A549 (cell line): ENCODE measurements around the gene TRAK1. TPM values are rescaled to one million over a fixed set of nuclear protein-coding genes. Genes with fewer than 3 reads are reported as not detected.

Experiments
- ATAC-seq, 2 experiments: fragments of 200-7000 bp in 1 of 2; fragments of >200 bp in 1 of 2; cut with Nextera tagmentation in 1 of 2; cut with Tn5 transposase in 1 of 2; 3 replicates each; pipeline versions ENCODE4 v1.8.0 to v1.9.1; 2018 to 2020; ENCODE audit warnings: mild to moderate bottlenecking in 1 of 2, moderate library complexity in 1 of 2
- CTCF ChIA-PET: fragments of 300-600 bp; sonication (Branson Sonifier 250); formaldehyde crosslinking; extraction: SDS; loops from one replicate; lab custom pipeline; 2021; ENCODE audit warnings: antibody characterized with exemption, inconsistent platforms; lab: Yijun Ruan, JAX
- POLR2A ChIA-PET: fragments of 350-600 bp; formaldehyde crosslinking; extraction: SDS; loops from one replicate; lab custom pipeline; 2021; ENCODE audit warnings: antibody characterized with exemption, inconsistent platforms; lab: Yijun Ruan, JAX
- DNase-seq, 2 experiments: peaks; one replicate each; pipeline versions ENCODE4 v3.0.0 to v3.0.0-alpha.2; 2011 to 2016; ENCODE audit warnings: low read depth in 1 of 2, low spot score in 1 of 2
- FAIRE-seq: peaks from 2 replicates; lab custom pipeline; 2011; peaks lifted over from hg19 to GRCh38; lab: Jason Lieb, UNC
- H3K27ac ChIP-seq, 2 experiments: fragments of >200 bp; sonication (Bioruptor Twin); formaldehyde crosslinking; 3 replicates each; pipeline ENCODE4 v1.5.1; 2016 to 2017
- H3K4me1 ChIP-seq: fragments of >200 bp; sonication (Bioruptor Twin); formaldehyde crosslinking; 3 replicates; pipeline ENCODE4 v1.6.1; 2016
- H3K4me2 ChIP-seq: fragments of >200 bp; sonication (Bioruptor Twin); formaldehyde crosslinking; 3 replicates; pipeline ENCODE4 v1.6.1; 2016
- H3K4me3 ChIP-seq: fragments of >200 bp; sonication (Bioruptor Twin); formaldehyde crosslinking; 3 replicates; pipeline ENCODE4 v1.5.1; 2016
- H3K9me3 ChIP-seq: fragments of >200 bp; sonication (Bioruptor Twin); formaldehyde crosslinking; 3 replicates; pipeline ENCODE4 v1.6.1; 2016
- CBX8 ChIP-seq: fragments of 200-600 bp; sonication (generic); IDR thresholded peaks from 2 replicates; pipeline ENCODE4 v1.6.1; 2016
- CTCF ChIP-seq: fragments of >200 bp; sonication (Bioruptor Twin); formaldehyde crosslinking; IDR thresholded peaks from 3 replicates; pipeline ENCODE4 v1.5.1; 2016
- E2F6 ChIP-seq: IDR thresholded peaks from 2 replicates; pipeline ENCODE4 v1.6.1; 2012; ENCODE audit warnings: low read depth, borderline replicate concordance
- FOSB ChIP-seq: fragments of 250-450 bp; sonication (Bioruptor Pico); IDR thresholded peaks from 2 replicates; pipeline ENCODE4 v1.5.0; 2020; ENCODE audit warnings: mild to moderate bottlenecking, moderate library complexity
- FOSL2 ChIP-seq, 2 experiments: fragments of 450-650 bp in 1 of 2; fragments of >200 bp in 1 of 2; sonication (Bioruptor Twin) in 1 of 2; formaldehyde crosslinking; IDR thresholded peaks; 2 replicates each; pipeline versions ENCODE4 v1.5.0 to v1.6.1; 2016 to 2020; ENCODE audit warnings: mild to moderate bottlenecking in 1 of 2, moderate library complexity in 1 of 2
- FOXS1 ChIP-seq: fragments of 250-450 bp; sonication (Bioruptor Pico); IDR thresholded peaks from 2 replicates; pipeline ENCODE4 v1.5.0; 2020; ENCODE audit warnings: mild to moderate bottlenecking, moderate library complexity
- GATA3 ChIP-seq: IDR thresholded peaks from 2 replicates; pipeline ENCODE4 v1.6.1; 2012; ENCODE audit warnings: borderline replicate concordance
- HDAC2 ChIP-seq: fragments of 200-600 bp; sonication (generic); IDR thresholded peaks from 2 replicates; pipeline ENCODE4 v1.6.1; 2016
- HES2 ChIP-seq: fragments of >200 bp; sonication (Bioruptor Twin); formaldehyde crosslinking; IDR thresholded peaks from 2 replicates; pipeline ENCODE4 v1.6.1; 2016
- HEYL ChIP-seq: fragments of 250-450 bp; sonication (Bioruptor Pico); IDR thresholded peaks from 2 replicates; pipeline ENCODE4 v1.8.0; 2021; ENCODE audit warnings: mild to moderate bottlenecking, moderate library complexity
- HMGXB4 ChIP-seq: fragments of 250-450 bp; sonication (Bioruptor Pico); IDR thresholded peaks from 2 replicates; pipeline ENCODE4 v1.5.0; 2021; ENCODE audit warnings: mild to moderate bottlenecking, moderate library complexity, borderline replicate concordance
- HOXB13 ChIP-seq: fragments of 250-450 bp; sonication (Bioruptor Pico); IDR thresholded peaks from 2 replicates; pipeline ENCODE4 v1.5.0; 2020; ENCODE audit warnings: low read depth, mild to moderate bottlenecking, moderate library complexity
- MAFK ChIP-seq: fragments of 450-650 bp; IDR thresholded peaks from 2 replicates; pipeline ENCODE4 v1.6.1; 2014; ENCODE audit not compliant: partially characterized antibody
- MAX ChIP-seq: IDR thresholded peaks from 2 replicates; pipeline ENCODE4 v1.6.1; 2012
- MYC ChIP-seq: IDR thresholded peaks from 2 replicates; pipeline ENCODE4 v1.6.1; 2012; ENCODE audit warnings: mild to moderate bottlenecking, inconsistent platforms, low read length, improper control_type of control experiment, borderline replicate concordance
- NR3C1 ChIP-seq: fragments of >200 bp; sonication (Bioruptor Twin); formaldehyde crosslinking; IDR thresholded peaks from 3 replicates; pipeline ENCODE4 v1.6.1; 2017
- PHF8 ChIP-seq: fragments of 200-600 bp; sonication (generic); IDR thresholded peaks from 2 replicates; pipeline ENCODE4 v1.6.1; 2016; ENCODE audit warnings: low read depth, mild to moderate bottlenecking, antibody characterized with exemption, moderate library complexity, borderline replicate concordance
- POLR2A ChIP-seq: IDR thresholded peaks from 2 replicates; pipeline ENCODE4 v1.6.1; 2012; ENCODE audit warnings: mild to moderate bottlenecking, low read length
- ZC3H11A ChIP-seq: fragments of 450-650 bp; IDR thresholded peaks from 2 replicates; pipeline ENCODE4 v1.6.1; 2014; ENCODE audit warnings: antibody characterized with exemption, mild to moderate bottlenecking
- WGBS: methylation state at CpG from one replicate; pipeline ENCODE4 v1.1.6; 2017; ENCODE audit errors: missing lambda C conversion rate; 5-methylcytosine and 5-hydroxymethylcytosine counted together
- polyA plus RNA-seq, 4 experiments: library from polyadenylated mRNA; depleted of rRNA in 3 of 4; stranded (reverse); fragments of >200 nt; fragmentation: RNase III in 1 of 4; extraction: RNeasy Plus Mini Kit Qiagen cat#74134 plus additional on column Dnase treatment in 1 of 4; gene quantifications; 2 replicates in 3 of 4; 3 replicates in 1 of 4; pipeline ENCODE4 v1.2.3, GENCODE V29; 2011 to 2017

The TRAK1 gene
- polyA plus RNA-seq, 2 of the 4 experiments (the other 2 are of a cell fraction): 12.2 to 22.3 TPM

- TF ChIP-seq HMGXB4 (CRISPR knock-in tag): no peak
- no peak for TF ChIP-seq HDAC2
- TF ChIP-seq MAFK: no peak
- no peak for TF ChIP-seq MYC
- no peak for TF ChIP-seq E2F6
- TF ChIP-seq FOSL2 (IDR thresholded peaks at IDR 0.05): no peak
- no peak for TF ChIP-seq FOSL2 (CRISPR knock-in tag; IDR thresholded peaks at IDR 0.05)
- TF ChIP-seq CTCF: no peak
- no peak for TF ChIP-seq MAX
- no peak for TF ChIP-seq NR3C1
- no peak for TF ChIP-seq CBX8
- TF ChIP-seq, all 56 proteins: peak for 0
Measured at GRCh38 chr3:42081838-42082473, 9.2 kb upstream of the TRAK1 start (continued).

GRCh38 chr3:42084586-42084985 is 6.6 kb upstream of the TRAK1 start:
- FAIRE-seq (no peak), ATAC-seq (no peak), DNase-seq (no peak)
- TF ChIP-seq PHF8 (no peak), GATA3 (no peak)
- Histone ChIP-seq H3K4me2 (no peak overlapping the region), H3K4me3 (no peak overlapping the region), H3K27ac (no peak overlapping the region), H3K9me3 (no peaks in the 10 kb centered on the region), H3K4me1 (peaks cover 23% of the 10 kb centered on the region)
- WGBS: 81% methylated on average over 3 of the region's 3 CpGs
- POLR2A ChIA-PET: no interaction called here
- CTCF ChIA-PET: interaction anchor here (1.3 to 2.3 kb wide), 2 partner anchors 15 to 67 kb away, joined by 4 to 24 read pairs; no protein-coding TSS in a partner anchor

GRCh38 chr3:42085641-42086376 is 5.3 kb upstream of the TRAK1 start:
- TF ChIP-seq HOXB13 (CRISPR knock-in tag) (no peak), FOSB (CRISPR knock-in tag) (no peak), HMGXB4 (CRISPR knock-in tag) (no peak), HDAC2 (no peak), ZC3H11A (no peak), FOXS1 (CRISPR knock-in tag) (no peak), MAFK (no peak), POLR2A (no peak), HES2 (no peak), HEYL (CRISPR knock-in tag) (no peak)
- Histone ChIP-seq H3K27ac (no peak overlapping the region), H3K4me3 (no peak overlapping the region), H3K4me1 (peaks cover 11% of the 10 kb centered on the region), H3K9me3 (no peaks in the 10 kb centered on the region), H3K4me2 (no peak overlapping the region)
- no peak for DNase-seq
- FAIRE-seq: no peak
- ChIA-PET POLR2A (no interaction called here), CTCF (interaction anchor here (1.7 to 2.3 kb wide), 3 partner anchors 9 to 14 kb away, joined by 5 to 24 read pairs (median 11); no protein-coding TSS in a partner anchor)
- WGBS: 90% methylated on average over 11 of the region's 11 CpGs
- ATAC-seq: no peak
